WERI-Rb-1 (cell line): Measurements from ENCODE around the gene BCKDK.
A peak's percentile ranks its signal among the peaks of the same experiment; 100 is the strongest.

Experiments
- DNase-seq: peaks from one replicate; pipeline ENCODE4 v3.0.0-alpha.2; 2020
- H3K27ac ChIP-seq: fragments of 250-450 bp; sonication (Bioruptor Pico); 2 replicates; pipeline ENCODE4 v1.5.1; 2020; ENCODE audit warnings: mild to moderate bottlenecking, moderate library complexity
- H3K27me3 ChIP-seq: fragments of 250-450 bp; sonication (Bioruptor Pico); 2 replicates; pipeline ENCODE4 v1.5.1; 2021; ENCODE audit warnings: mild to moderate bottlenecking, low read depth, moderate library complexity; ENCODE audit not compliant: insufficient read depth, severe bottlenecking
- H3K36me3 ChIP-seq: fragments of 250-450 bp; sonication (Bioruptor Pico); 2 replicates; pipeline ENCODE4 v1.5.1; 2020; ENCODE audit warnings: mild to moderate bottlenecking, moderate library complexity
- H3K4me3 ChIP-seq: 2 replicates; pipeline ENCODE4 v1.5.1; 2011; ENCODE audit warnings: low read depth, mild to moderate bottlenecking, control low read depth, low read length
- H3K9me3 ChIP-seq: fragments of 250-450 bp; sonication (Bioruptor Pico); 2 replicates; pipeline ENCODE4 v1.5.1; 2021; ENCODE audit warnings: mild to moderate bottlenecking, moderate library complexity; ENCODE audit not compliant: severe bottlenecking
- TF ChIP-seq, protein P1 (sequence below): IDR thresholded peaks from 2 replicates; pipeline ENCODE4 v1.5.1; 2011; ENCODE audit warnings: low read depth, mild to moderate bottlenecking, control low read depth, inconsistent platforms, low read length

The BCKDK gene

DNA sequence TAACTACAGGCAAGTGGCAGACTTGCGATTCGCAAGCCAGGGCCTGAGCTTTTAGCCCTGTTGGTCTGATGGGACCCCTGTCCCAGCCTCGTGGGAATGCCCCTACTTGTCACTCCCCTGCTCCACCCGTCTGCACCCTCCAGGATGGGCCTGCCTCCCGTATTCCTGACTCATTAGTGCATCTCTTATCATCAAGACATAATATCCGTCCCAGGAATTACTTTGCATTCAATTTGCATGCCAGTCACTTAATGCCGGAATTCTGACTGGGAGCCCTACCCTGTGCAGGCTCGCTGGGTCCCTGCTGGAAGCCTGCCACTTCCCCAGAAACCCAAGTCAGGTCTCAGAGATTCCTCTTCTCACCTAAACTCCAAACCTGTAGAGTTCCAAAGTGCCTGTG lies 22.8 kb upstream of the BCKDK start:
- Histone ChIP-seq H3K27me3 (no peaks in the 10 kb centered on the region), H3K9me3 (no peaks in the 10 kb centered on the region), H3K4me3 (no peak overlapping the region), H3K36me3 (peaks cover 53% of the 10 kb centered on the region), H3K27ac (no peak overlapping the region)
- TF ChIP-seq, protein P1, sequence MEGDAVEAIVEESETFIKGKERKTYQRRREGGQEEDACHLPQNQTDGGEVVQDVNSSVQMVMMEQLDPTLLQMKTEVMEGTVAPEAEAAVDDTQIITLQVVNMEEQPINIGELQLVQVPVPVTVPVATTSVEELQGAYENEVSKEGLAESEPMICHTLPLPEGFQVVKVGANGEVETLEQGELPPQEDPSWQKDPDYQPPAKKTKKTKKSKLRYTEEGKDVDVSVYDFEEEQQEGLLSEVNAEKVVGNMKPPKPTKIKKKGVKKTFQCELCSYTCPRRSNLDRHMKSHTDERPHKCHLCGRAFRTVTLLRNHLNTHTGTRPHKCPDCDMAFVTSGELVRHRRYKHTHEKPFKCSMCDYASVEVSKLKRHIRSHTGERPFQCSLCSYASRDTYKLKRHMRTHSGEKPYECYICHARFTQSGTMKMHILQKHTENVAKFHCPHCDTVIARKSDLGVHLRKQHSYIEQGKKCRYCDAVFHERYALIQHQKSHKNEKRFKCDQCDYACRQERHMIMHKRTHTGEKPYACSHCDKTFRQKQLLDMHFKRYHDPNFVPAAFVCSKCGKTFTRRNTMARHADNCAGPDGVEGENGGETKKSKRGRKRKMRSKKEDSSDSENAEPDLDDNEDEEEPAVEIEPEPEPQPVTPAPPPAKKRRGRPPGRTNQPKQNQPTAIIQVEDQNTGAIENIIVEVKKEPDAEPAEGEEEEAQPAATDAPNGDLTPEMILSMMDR: no peak
- DNase-seq: no peak

DNA sequence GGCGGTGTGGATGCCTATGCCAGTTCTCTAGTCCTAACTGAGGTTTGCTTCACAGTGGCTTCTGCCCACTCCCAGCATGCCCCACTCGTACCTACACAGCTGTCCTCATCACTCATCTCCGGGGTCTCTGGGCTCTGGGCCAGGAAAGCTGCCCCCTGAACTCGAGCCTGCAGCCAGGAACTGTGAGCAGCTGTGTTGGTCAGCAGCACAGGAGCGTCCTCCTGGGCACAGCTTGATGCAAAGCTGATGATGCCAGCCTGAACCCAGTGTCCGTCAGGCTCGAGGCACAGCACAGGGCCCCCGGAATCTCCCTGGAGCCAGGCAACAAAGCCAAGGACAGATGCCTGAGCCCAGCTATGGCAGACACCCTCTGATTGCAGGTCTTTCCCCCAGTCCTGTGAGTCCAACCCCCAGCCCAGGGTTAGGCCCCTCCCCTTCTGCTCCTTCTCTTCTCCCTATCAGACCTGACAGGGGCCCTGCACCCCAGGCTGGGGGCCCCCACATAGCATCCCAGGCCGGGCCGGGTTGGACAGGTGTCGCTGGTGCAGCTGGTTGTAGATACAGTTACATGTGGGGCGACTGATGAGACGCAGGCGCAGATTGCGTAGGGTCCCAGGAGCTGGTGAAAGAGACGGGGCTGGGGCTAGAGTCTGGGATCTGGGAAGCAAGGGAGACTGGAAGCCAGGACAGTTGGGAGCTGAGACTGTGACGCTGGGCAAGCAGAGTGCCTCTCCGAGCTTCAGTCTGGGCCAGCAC lies 22.1 kb upstream of the BCKDK start:
- no peaks in the 10 kb centered on the region for H3K9me3 ChIP-seq
- H3K27me3 ChIP-seq: no peaks in the 10 kb centered on the region
- H3K4me3 ChIP-seq: no peak overlapping the region
- H3K27ac ChIP-seq: no peak overlapping the region; the same call in 1 of the 2 replicates
- peaks cover 53% of the 10 kb centered on the region for H3K36me3 ChIP-seq
- DNase-seq: no peak
- TF ChIP-seq, protein P1: no peak

DNA sequence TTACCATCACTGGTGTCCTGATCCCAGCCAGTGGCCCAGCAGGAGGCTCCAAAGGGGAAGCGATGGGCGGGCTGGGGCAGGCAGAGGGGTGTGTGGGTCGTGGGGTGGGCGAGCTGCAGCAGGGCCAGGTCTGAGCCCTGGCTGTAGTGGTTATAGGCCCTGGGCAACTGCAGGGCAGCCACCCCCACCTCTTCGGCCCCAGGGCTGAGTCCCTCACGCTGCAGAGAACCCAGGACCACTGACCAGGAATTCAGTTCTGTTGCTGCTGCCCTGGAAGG lies 21.6 kb upstream of the BCKDK start:
- TF ChIP-seq, protein P1: no peak
- Histone ChIP-seq H3K36me3 (peaks cover 53% of the 10 kb centered on the region), H3K4me3 (no peak overlapping the region), H3K27me3 (no peaks in the 10 kb centered on the region), H3K9me3 (no peaks in the 10 kb centered on the region), H3K27ac (no peak overlapping the region; the same call in 1 of the 2 replicates)
- no peak for DNase-seq

DNA sequence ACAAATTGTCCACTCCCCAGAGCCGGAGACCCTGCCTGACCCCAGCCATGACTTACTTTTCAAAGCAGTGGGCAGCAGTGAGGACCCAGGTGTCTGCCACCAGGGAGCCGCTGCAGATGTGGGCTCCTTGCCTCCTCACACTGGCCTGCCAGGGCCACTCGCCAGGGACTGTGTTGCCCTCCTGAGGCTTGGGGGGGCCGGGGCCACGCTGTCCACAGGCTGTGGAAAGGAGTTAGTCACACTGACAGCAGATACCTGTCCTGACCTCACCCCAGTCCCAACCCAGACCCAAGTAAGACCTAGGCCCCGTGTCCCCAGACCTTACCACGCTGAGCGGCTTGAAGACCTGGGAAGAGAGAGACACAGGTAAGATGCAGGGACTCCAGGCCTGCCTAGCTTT lies 20.7 kb upstream of the BCKDK start:
- Histone ChIP-seq H3K9me3 (no peaks in the 10 kb centered on the region), H3K36me3 (peaks cover 52% of the 10 kb centered on the region), H3K27me3 (no peaks in the 10 kb centered on the region), H3K27ac (peak overlapping the region; percentile 77), H3K4me3 (no peak overlapping the region)
- DNase-seq: no peak
- TF ChIP-seq, protein P1: no peak

DNA sequence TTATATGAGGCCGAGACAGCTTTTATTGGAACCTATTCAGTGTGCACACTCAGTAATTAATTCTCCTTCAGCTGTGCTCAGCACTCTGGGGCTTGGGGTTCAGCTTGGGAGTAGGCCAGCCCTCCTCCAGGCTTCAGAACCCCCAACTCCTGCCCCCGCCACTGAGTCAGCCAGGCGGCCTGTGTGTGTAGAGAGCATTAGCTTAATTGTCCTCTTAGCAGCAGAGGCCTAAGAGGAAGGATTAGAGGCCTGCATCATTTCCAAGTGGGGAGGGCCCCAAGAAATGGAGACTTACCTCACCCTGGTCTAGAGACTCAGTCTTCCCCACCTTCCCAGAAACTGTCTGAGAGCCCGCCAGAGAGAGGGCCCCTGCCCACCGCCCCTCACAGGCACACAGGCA lies 20.2 kb upstream of the BCKDK start:
- Histone ChIP-seq H3K9me3 (no peaks in the 10 kb centered on the region), H3K27me3 (no peaks in the 10 kb centered on the region), H3K27ac (peak overlapping the region; percentile 77), H3K36me3 (peaks cover 53% of the 10 kb centered on the region), H3K4me3 (no peak overlapping the region)
- TF ChIP-seq, protein P1: no peak
- DNase-seq: peak; percentile 80
